Skeletal muscle tissue (tissue), 4 donors: Measurements from ENCODE around the gene COL5A1. TPM values are rescaled to one million over a fixed set of nuclear protein-coding genes. Genes with fewer than 3 reads are reported as not detected.
"Not testable (repeated sequence)": the region's sequence is repeated elsewhere in the genome, so short reads cannot be mapped to it uniquely, and the experiment has no call there.

ENCODE experiments used
- H3K27ac ChIP-seq: one replicate; pipeline ENCODE4 v1.7.0; 2013; ENCODE audit warnings: mild to moderate bottlenecking, low read depth, low read length, inconsistent platforms
- H3K27me3 ChIP-seq, 3 donors: one replicate each; pipeline ENCODE4 v1.7.0; 2013; ENCODE audit warnings: low read length in 3 of 3; ENCODE audit not compliant: control insufficient read depth in 3 of 3, insufficient read depth in 3 of 3
- H3K36me3 ChIP-seq, 3 donors: one replicate each; pipeline ENCODE4 v1.7.0; 2013; ENCODE audit warnings: low read length in 3 of 3; ENCODE audit not compliant: control insufficient read depth in 3 of 3, insufficient read depth in 3 of 3
- H3K4me1 ChIP-seq, 3 donors: one replicate each; pipeline ENCODE4 v1.7.0; 2013; ENCODE audit warnings: low read length in 3 of 3, mild to moderate bottlenecking in 3 of 3; ENCODE audit not compliant: control insufficient read depth in 3 of 3, insufficient read depth in 3 of 3
- H3K4me3 ChIP-seq, 3 donors: one replicate each; pipeline ENCODE4 v1.7.0; 2013; ENCODE audit warnings: low read length in 3 of 3
- H3K9ac ChIP-seq, 3 donors: one replicate each; pipeline ENCODE4 v1.7.0; 2013; ENCODE audit warnings: low read length in 3 of 3, mild to moderate bottlenecking in 3 of 3, moderate library complexity in 2 of 3, low read depth in 1 of 3
- H3K9me3 ChIP-seq, 3 donors: one replicate each; pipeline ENCODE4 v1.7.0; 2013; ENCODE audit warnings: low read length in 3 of 3; ENCODE audit not compliant: control insufficient read depth in 3 of 3
- total RNA-seq: library from RNA; depleted of rRNA; stranded (reverse); fragments of >200 nt; gene quantifications from one replicate; pipeline ENCODE4 v1.2.3, GENCODE V29; 2014
- donor health status: Osteomylitis.

Gene COL5A1
- total RNA-seq, 1 donor from 2014 or later, result 258 TPM

DNA sequence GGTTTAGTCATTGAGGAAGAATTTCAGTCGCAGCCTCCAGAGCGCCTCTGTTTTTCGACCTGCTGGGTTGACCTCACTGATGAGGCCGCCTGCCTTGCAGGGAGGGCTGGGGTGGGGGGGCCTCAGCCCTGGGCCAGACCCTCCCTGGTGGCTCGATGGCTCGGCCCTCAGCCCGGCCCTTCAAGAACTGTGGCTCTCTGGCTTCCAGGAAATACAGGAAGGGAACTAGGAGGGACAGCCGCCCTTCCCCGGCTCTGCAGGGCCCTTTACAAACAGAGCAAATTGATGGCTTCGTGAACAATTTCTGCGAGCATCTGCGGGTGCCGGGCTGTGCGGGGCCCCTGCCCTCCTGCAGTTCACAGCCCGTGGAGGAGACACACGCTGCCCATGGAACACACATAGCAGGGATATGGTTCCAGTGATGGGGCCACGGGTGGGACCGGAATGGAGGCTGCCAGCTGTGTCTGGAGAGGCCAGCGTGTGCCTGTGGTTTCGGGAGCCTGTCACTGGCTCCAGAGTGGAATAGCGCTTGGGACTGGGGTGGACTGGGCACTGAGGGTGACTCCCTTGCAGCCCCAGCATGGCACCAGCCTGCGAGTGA lies 39.6 kb downstream of the COL5A1 start:
- Histone ChIP-seq H3K4me3 (no peak overlapping the region), H3K27me3 (peaks cover 5 to 18% (median 10%) of the 10 kb centered on the region in 3 donors), H3K36me3 (no peaks in the 10 kb centered on the region), H3K9ac (no peak overlapping the region), H3K9me3 (no peaks in the 10 kb centered on the region), H3K27ac (no peak overlapping the region), H3K4me1 (peaks cover 9 to 26% (median 15%) of the 10 kb centered on the region in 3 donors)

DNA sequence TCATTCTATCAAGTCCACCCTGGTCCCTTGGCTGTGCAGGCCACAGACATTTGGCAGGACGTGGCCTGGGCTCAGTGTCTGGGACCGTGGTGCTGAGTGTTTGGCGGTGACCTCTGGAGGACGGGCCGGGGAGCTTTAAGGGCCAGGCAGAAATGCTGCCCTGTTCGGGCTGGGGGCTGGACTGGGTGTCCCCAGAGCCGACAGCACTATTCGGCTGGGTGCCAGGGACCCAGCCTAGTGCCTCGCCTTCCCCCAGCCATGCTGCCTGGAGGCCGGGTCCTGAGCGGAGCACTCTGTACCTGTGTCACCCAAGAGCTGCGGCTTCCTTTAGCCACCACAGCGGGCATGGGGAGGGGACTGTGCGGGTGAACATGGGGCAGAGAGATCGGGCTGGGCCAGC lies 40.4 kb downstream of the COL5A1 start:
- Histone ChIP-seq H3K4me3 (no peak overlapping the region), H3K4me1 (peaks cover 9 to 26% (median 15%) of the 10 kb centered on the region in 3 donors), H3K36me3 (no peaks in the 10 kb centered on the region), H3K9me3 (no peaks in the 10 kb centered on the region), H3K27me3 (peaks cover 5 to 25% (median 10%) of the 10 kb centered on the region in 3 donors), H3K9ac (no peak overlapping the region), H3K27ac (no peak overlapping the region)

DNA sequence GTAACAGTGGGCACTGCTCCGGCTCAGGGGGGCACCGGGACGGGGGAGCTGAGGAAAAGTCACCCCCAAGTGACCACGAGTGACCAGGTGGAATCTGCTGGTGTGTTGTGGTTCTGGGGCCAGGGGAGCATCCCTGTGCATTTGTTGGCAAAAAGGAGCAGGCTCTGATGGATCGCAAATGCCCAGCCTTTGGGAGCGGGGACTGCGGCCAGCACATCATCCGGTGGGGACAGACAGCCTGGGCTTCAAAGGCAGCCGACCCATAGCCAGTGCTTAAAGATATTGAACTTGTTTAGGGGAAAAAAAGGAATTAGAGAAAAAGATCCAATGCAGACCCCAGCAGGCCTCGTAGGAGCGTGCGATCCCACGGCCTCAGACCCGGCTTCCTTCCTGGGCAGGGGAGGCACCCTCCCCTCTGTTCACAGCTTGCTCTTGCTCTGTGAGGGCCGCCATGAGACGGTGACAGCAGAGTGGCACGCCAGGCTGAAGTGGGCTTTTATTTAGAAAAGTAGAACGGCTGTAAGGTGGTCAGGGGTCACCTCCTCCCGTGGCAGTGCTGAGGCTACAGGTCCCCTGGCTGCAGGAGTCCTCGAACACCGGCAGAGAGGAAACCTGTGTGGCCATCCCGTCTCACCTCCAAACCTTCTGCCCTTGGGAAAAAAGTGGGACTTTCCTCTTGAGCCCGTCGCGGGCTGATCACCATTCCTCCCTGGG lies 41.2 kb downstream of the COL5A1 start:
- peaks cover 9 to 26% (median 15%) of the 10 kb centered on the region in 3 donors for H3K4me1 ChIP-seq
- peaks cover 10 to 27% (median 12%) of the 10 kb centered on the region in 3 donors for H3K27me3 ChIP-seq
- no peaks in the 10 kb centered on the region for H3K9me3 ChIP-seq
- H3K9ac ChIP-seq, result no peak overlapping the region
- H3K36me3 ChIP-seq, result no peaks in the 10 kb centered on the region
- H3K27ac ChIP-seq, result no peak overlapping the region
- H3K4me3 ChIP-seq, result no peak overlapping the region

DNA sequence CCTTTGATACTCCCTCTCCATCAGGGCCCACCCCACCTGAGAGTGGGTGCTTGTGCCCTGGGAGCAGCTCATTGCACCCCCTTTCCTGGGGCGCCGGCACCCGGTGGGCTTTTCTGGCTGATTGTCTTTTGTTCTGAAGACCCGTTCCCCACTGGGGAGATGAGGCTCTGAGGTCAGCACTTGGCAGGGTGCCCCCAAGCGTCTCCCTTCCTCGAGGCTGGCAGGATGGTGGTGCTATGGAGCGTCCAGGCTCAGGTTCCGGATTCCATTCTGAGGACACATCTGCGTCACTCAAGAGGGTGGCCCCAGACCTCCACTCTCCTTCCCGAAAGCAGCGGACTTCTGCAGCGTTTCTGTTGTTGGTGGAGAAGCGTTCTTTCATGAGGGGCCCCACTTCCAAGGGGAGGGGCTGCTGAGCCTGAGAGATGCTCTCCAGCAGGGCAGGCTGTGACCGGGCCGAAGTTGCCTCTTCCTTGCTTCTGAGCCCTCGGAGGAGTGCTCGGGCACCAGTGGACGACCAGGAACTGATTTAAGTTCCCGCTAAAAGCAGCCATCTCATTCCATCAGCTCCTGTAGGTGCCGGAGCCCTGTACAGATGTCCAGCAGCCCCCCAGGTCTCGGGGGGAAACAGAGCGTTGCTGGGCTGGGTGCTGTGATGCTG lies 42.2 kb downstream of the COL5A1 start:
- Histone ChIP-seq H3K27me3 (peaks cover 8 to 28% (median 19%) of the 10 kb centered on the region in 3 donors), H3K4me3 (no peak overlapping the region), H3K36me3 (no peaks in the 10 kb centered on the region), H3K9me3 (no peaks in the 10 kb centered on the region), H3K4me1 (peaks cover 8 to 17% (median 9%) of the 10 kb centered on the region in 3 donors), H3K9ac (no peak overlapping the region), H3K27ac (no peak overlapping the region)

DNA sequence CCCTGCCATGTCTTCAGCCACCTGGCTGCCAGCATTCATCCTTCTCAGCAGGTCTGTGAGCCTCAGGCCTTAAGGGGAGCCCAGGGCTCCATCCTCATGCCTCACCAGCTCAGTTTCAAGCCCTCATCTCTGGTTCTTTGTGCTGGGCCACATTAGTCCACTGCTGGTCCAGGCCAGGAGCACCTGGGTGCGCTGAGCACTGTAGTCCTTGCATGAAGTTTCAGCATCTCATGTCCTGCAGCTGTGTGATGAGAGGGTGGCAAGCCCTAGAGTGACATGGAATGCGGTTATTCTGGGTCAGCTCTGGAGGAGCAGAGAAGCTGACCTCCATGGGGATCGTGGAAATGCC lies 42.7 kb downstream of the COL5A1 start:
- no peak overlapping the region for H3K9ac ChIP-seq
- no peak overlapping the region for H3K4me3 ChIP-seq
- H3K27me3 ChIP-seq, result peaks cover 8 to 33% (median 19%) of the 10 kb centered on the region in 3 donors
- no peaks in the 10 kb centered on the region for H3K36me3 ChIP-seq
- peaks cover 11 to 18% (median 14%) of the 10 kb centered on the region in 3 donors for H3K4me1 ChIP-seq
- no peaks in the 10 kb centered on the region for H3K9me3 ChIP-seq
- no peak overlapping the region for H3K27ac ChIP-seq

DNA sequence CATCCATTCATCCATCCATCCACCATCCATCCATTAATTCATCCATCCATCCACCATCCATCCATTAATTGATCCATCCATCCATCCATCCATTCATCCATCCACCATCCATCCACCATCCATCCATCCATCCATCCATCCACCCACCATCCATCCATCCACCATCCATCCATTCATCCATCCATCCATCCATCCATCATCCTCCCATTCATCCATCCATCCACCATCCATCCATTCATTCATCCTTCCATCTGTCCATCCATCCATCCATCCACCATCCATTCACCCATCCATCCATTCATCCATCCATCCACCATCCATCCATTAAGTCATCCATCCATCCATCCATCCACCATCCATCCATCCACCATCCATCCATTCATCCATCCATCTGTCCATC lies 43.3 kb downstream of the COL5A1 start:
- H3K9ac ChIP-seq, H3K9me3 ChIP-seq, H3K36me3 ChIP-seq, H3K27ac ChIP-seq, H3K4me3 ChIP-seq: not testable (repeated sequence)
- Histone ChIP-seq H3K4me1 (peaks cover 13 to 22% (median 19%) of the 10 kb centered on the region in 3 donors), H3K27me3 (peaks cover 11 to 34% (median 19%) of the 10 kb centered on the region in 3 donors)

DNA sequence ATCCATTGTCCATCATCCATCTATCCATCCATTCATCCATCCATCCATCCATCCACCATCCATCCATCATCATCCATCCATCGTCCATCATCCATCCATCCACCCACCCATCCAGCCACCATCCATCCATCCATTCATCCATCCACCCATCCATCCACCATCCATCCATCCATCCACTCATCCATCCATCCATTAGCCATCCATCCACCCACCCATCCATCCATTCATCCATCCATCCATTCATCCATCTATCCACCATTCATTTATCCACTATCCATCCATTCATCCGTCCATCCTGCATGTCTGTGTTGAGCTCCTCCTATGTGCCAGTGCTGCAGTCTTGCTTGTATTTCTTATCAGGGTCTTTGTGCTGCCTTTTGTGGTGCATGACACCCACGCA lies 44.2 kb downstream of the COL5A1 start:
- Histone ChIP-seq H3K27me3 (peaks cover 14 to 37% (median 19%) of the 10 kb centered on the region in 3 donors), H3K9ac (no peak overlapping the region), H3K36me3 (no peaks in the 10 kb centered on the region), H3K27ac (no peak overlapping the region), H3K9me3 (no peaks in the 10 kb centered on the region), H3K4me1 (peaks cover 12 to 25% (median 23%) of the 10 kb centered on the region in 3 donors), H3K4me3 (no peak overlapping the region)

DNA sequence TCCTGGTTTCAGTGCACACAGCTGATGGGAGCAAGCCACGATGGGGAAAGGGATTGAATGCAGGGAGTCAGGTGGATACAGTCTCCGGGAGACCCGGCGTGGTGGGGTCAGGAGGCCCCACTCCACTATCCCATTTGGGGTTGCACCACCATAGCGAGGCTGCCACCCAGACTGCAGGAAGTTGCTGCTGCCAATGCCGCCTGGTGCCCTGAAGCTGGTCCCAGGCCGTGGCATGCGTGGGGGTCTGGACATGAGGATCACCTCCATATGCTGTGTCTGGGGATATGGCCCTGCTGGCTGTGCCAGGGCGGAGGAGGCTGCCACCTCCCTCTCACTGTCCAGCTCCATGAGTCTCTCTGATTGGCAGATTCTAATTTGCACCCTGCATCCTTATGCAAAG lies 45.3 kb downstream of the COL5A1 start:
- Histone ChIP-seq H3K36me3 (no peaks in the 10 kb centered on the region), H3K4me1 (peaks cover 10 to 21% (median 17%) of the 10 kb centered on the region in 3 donors), H3K9ac (no peak overlapping the region), H3K27me3 (peaks cover 16 to 44% (median 19%) of the 10 kb centered on the region in 3 donors), H3K27ac (no peak overlapping the region), H3K9me3 (no peaks in the 10 kb centered on the region), H3K4me3 (no peak overlapping the region)

DNA sequence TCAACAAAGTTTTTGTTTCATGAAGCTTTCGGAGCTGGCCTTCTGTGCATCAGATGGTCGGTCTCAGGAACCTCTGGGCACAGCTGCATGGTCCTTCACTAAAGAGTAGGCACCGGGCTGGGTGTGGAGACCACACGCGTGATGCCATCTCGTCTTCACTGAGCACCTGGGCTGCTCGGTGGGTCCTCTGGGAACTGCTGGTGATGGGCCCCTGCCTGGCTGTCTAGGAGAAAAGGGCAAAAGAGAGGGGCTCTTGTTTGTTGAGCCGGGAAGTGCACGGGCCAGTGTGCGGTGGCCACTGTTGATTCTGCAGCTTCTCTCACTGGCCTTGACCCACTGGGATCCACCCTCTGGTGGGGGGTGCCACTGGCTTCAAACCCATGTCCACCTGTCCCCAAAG lies 46.0 kb downstream of the COL5A1 start:
- Histone ChIP-seq H3K9me3 (no peaks in the 10 kb centered on the region), H3K27ac (no peak overlapping the region), H3K27me3 (peaks cover 17 to 44% (median 19%) of the 10 kb centered on the region in 3 donors), H3K4me3 (no peak overlapping the region), H3K36me3 (no peaks in the 10 kb centered on the region), H3K9ac (no peak overlapping the region), H3K4me1 (peaks cover 10 to 15% (median 14%) of the 10 kb centered on the region in 3 donors)

DNA sequence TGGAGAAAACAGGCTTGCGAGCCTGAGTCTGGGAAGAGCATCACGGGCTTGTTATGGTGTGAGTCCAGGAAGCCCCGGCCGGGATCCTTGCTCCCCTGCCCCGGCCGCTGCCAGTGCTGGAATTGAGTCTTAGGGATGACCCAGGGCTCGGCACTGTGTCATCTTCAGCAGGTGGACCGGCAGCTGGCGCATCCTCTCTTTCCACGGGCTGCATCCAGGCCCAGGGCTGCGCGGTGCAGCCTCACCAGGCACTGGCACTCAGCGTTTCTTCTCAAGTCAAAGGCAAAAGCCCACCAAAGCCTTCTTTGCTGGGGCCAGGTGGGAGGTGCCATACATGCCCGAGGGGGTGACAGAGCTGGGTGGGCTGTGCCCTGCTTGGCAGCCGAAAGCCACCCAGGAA lies 46.6 kb downstream of the COL5A1 start:
- Histone ChIP-seq H3K4me1 (peaks cover 10 to 14% (median 14%) of the 10 kb centered on the region in 3 donors), H3K36me3 (no peaks in the 10 kb centered on the region)

More for the DNA sequence above, 46.6 kb downstream of the COL5A1 start:
- no peaks in the 10 kb centered on the region for H3K9me3 ChIP-seq
- peaks cover 17 to 47% (median 19%) of the 10 kb centered on the region in 3 donors for H3K27me3 ChIP-seq
- no peak overlapping the region for H3K4me3 ChIP-seq
- no peak overlapping the region for H3K27ac ChIP-seq
- no peak overlapping the region for H3K9ac ChIP-seq
